ENCODE results near the gene STK4. TPM values are rescaled to one million over a fixed set of nuclear protein-coding genes. Genes with fewer than 3 reads are reported as not detected.

The STK4 gene
- total RNA-seq, 1 experiment from 2014 or later: 41.2 TPM

GRCh38 chr20:45072066-45072465 lies 105.8 kb downstream of the STK4 start (continued):
- TF ChIP-seq E2F5 (CRISPR knock-in tag; IDR thresholded peaks at IDR 0.05) (no peak), ATF3 (CRISPR knock-in tag; conservative IDR thresholded peaks at IDR 0.05) (no peak), IRF2 (CRISPR knock-in tag; IDR thresholded peaks at IDR 0.05; ENCODE audit: borderline replicate concordance, low read depth) (no peak), ZNF232 (CRISPR knock-in tag; IDR thresholded peaks at IDR 0.05) (no peak), JUN (CRISPR knock-in tag; IDR thresholded peaks at IDR 0.05) (no peak), AR (CRISPR knock-in tag; IDR thresholded peaks at IDR 0.05) (no peak), ZNF121 (CRISPR knock-in tag; IDR thresholded peaks at IDR 0.05) (no peak), PREB (CRISPR knock-in tag; IDR thresholded peaks at IDR 0.05; ENCODE audit: borderline replicate concordance) (no peak), ZNF219 (CRISPR knock-in tag; IDR thresholded peaks at IDR 0.05; ENCODE audit: borderline replicate concordance) (no peak), ZNF416 (CRISPR knock-in tag; IDR thresholded peaks at IDR 0.05) (no peak)

- ATAC-seq: no peak
- Mint-ChIP-seq H3K4me1 (peaks cover 20% of the 10 kb centered on the region), H3K4me3 (no peak overlapping the region), H3K27me3 (ENCODE audit: low read depth) (no peaks in the 10 kb centered on the region), H3K9me3 (no peaks in the 10 kb centered on the region), H3K36me3 (peaks cover 4% of the 10 kb centered on the region; the same call in 1 of the 2 replicates), H3K27ac (0 out of 2 replicates have a peak overlapping the region, but pooled peaks have one; percentile 48)
- POLR2A ChIA-PET: no interaction called here
- DNase-seq (ENCODE audit: low spot score): no peak
- CTCF ChIA-PET: no interaction called here
- no peak for TF ChIP-seq ZNF232 (CRISPR knock-in tag; IDR thresholded peaks at IDR 0.05)
- no peak for TF ChIP-seq RORB (CRISPR knock-in tag; IDR thresholded peaks at IDR 0.05)
- TF ChIP-seq E2F5 (CRISPR knock-in tag; IDR thresholded peaks at IDR 0.05): no peak
- no peak for TF ChIP-seq CBFB (CRISPR knock-in tag; IDR thresholded peaks at IDR 0.05; ENCODE audit: low read depth)
- no peak for TF ChIP-seq USF1 (CRISPR knock-in tag; IDR thresholded peaks at IDR 0.05)
- TF ChIP-seq ZNF263 (CRISPR knock-in tag; IDR thresholded peaks at IDR 0.05; ENCODE audit: low read depth): no peak
- TF ChIP-seq GTF2I (CRISPR knock-in tag; conservative IDR thresholded peaks at IDR 0.05): no peak
- TF ChIP-seq FOXJ3 (CRISPR knock-in tag; IDR thresholded peaks at IDR 0.05; ENCODE audit: borderline replicate concordance): no peak
- TF ChIP-seq NR2C2 (CRISPR knock-in tag; IDR thresholded peaks at IDR 0.05): no peak
- TF ChIP-seq NR1H2 (CRISPR knock-in tag; IDR thresholded peaks at IDR 0.05): no peak
- TF ChIP-seq ZNF423 (CRISPR knock-in tag; IDR thresholded peaks at IDR 0.05): no peak
- TF ChIP-seq CDX4 (CRISPR knock-in tag; IDR thresholded peaks at IDR 0.05; ENCODE audit: borderline replicate concordance): no peak
- TF ChIP-seq RELA (CRISPR knock-in tag; IDR thresholded peaks at IDR 0.05; ENCODE audit: borderline replicate concordance): no peak
- no peak for TF ChIP-seq AFF4 (CRISPR knock-in tag; IDR thresholded peaks at IDR 0.05; ENCODE audit: borderline replicate concordance)
- no peak for TF ChIP-seq ERG (CRISPR knock-in tag; IDR thresholded peaks at IDR 0.05)
- TF ChIP-seq ZMAT4 (CRISPR knock-in tag; IDR thresholded peaks at IDR 0.05): no peak
- no peak for TF ChIP-seq ZNF121 (CRISPR knock-in tag; IDR thresholded peaks at IDR 0.05)
Observed at GRCh38 chr20:45073221-45073620, 106.9 kb downstream of the STK4 start.
